Spinal cord (tissue), 10 donors: ENCODE measurements around the gene CTNNBIP1. TPM values are rescaled to one million over a fixed set of nuclear protein-coding genes. Genes with fewer than 3 reads are reported as not detected.

Experiments used
- DNase-seq, 6 donors: peaks; one replicate each; pipeline versions ENCODE4 v3.0.0 to v3.0.0-alpha.2; 2013 to 2015; ENCODE audit warnings: low spot score in 6 of 6, low read depth in 4 of 6
- H3K27ac ChIP-seq: one replicate; pipeline ENCODE4 v1.5.1; 2013; ENCODE audit warnings: low read depth, low read length, control low read depth
- H3K27me3 ChIP-seq: one replicate; pipeline ENCODE4 v1.6.1; 2013; ENCODE audit warnings: low read length; ENCODE audit not compliant: control insufficient read depth, insufficient read depth
- H3K36me3 ChIP-seq: one replicate; pipeline ENCODE4 v1.6.1; 2013; ENCODE audit warnings: low read length; ENCODE audit not compliant: control insufficient read depth, insufficient read depth
- H3K4me1 ChIP-seq: one replicate; pipeline ENCODE4 v1.6.1; 2013; ENCODE audit warnings: low read length; ENCODE audit not compliant: control insufficient read depth, insufficient read depth
- H3K4me3 ChIP-seq: one replicate; pipeline ENCODE4 v1.5.1; 2013; ENCODE audit warnings: low read depth, low read length, control low read depth
- H3K9me3 ChIP-seq: one replicate; pipeline ENCODE4 v1.6.1; 2013; ENCODE audit warnings: low read length; ENCODE audit not compliant: control insufficient read depth, insufficient read depth
- WGBS: methylation state at CpG from one replicate; pipeline ENCODE4 v1.1.5; 2013; ENCODE audit warnings: missing lambda C conversion rate; ENCODE audit not compliant: insufficient coverage; 5-methylcytosine and 5-hydroxymethylcytosine counted together
- polyA plus RNA-seq, 2 donors: library from polyadenylated mRNA; unstranded; fragments of 120-200 nt; gene quantifications; one replicate each; pipeline ENCODE4 v1.2.1, GENCODE V29; 2013; ENCODE audit not compliant: insufficient read length in 2 of 2
- total RNA-seq, 2 donors: library from RNA; depleted of rRNA in 1 of 2; stranded (reverse); fragments of 120-200 nt in 1 of 2; fragments of >200 nt in 1 of 2; gene quantifications; one replicate each; pipeline versions ENCODE4 v1.2.3 to v1.2.4, GENCODE V29; 2013 to 2014
- donor health status: healthy.

The CTNNBIP1 gene
- total and polyA plus RNA-seq, 4 donors: 30.1 to 69.5 (median 54.2) TPM

GRCh38 chr1:9907441-9907840 is 2.6 kb downstream of the CTNNBIP1 start:
- Histone ChIP-seq H3K36me3 (no peaks in the 10 kb centered on the region), H3K4me1 (peaks cover 14% of the 10 kb centered on the region), H3K9me3 (no peaks in the 10 kb centered on the region), H3K27me3 (no peaks in the 10 kb centered on the region), H3K27ac (no peak overlapping the region), H3K4me3 (no peak overlapping the region)
- 91% methylated on average over 5 of the region's 5 CpGs for WGBS
- DNase-seq: no peak

- Histone ChIP-seq H3K27ac (no peak overlapping the region), H3K27me3 (no peaks in the 10 kb centered on the region)
Observed at GRCh38 chr1:9906466-9906865, 3.6 kb downstream of the CTNNBIP1 start.

GRCh38 chr1:9905010-9905409 is 5.1 kb downstream of the CTNNBIP1 start:
- Histone ChIP-seq H3K4me3 (no peak overlapping the region), H3K4me1 (peaks cover 24% of the 10 kb centered on the region), H3K9me3 (no peaks in the 10 kb centered on the region), H3K27ac (no peak overlapping the region), H3K27me3 (no peaks in the 10 kb centered on the region), H3K36me3 (peaks cover 3% of the 10 kb centered on the region)
- DNase-seq: no peak
- WGBS: 83% methylated on average over 4 of the region's 4 CpGs

More at GRCh38 chr1:9906466-9906865, 3.6 kb downstream of the CTNNBIP1 start:
- no peak for DNase-seq
- Histone ChIP-seq H3K4me3 (no peak overlapping the region), H3K9me3 (no peaks in the 10 kb centered on the region), H3K36me3 (peaks cover 3% of the 10 kb centered on the region), H3K4me1 (peaks cover 20% of the 10 kb centered on the region)
- 88% methylated on average over 1 of the region's 2 CpGs for whole genome bisulfite sequencing

- no peak overlapping the region for H3K4me3 ChIP-seq
- no peak for DNase-seq
Observed at GRCh38 chr1:9904596-9904995, 5.5 kb downstream of the CTNNBIP1 start.

GRCh38 chr1:9903801-9904527 is 6.1 kb downstream of the CTNNBIP1 start:
- Histone ChIP-seq H3K4me3 (no peak overlapping the region), H3K27me3 (no peaks in the 10 kb centered on the region), H3K36me3 (peaks cover 3% of the 10 kb centered on the region), H3K27ac (no peak overlapping the region), H3K9me3 (no peaks in the 10 kb centered on the region), H3K4me1 (peaks cover 19% of the 10 kb centered on the region)
- no peak for DNase-seq
- WGBS: 94% methylated on average over 6 of the region's 9 CpGs

More at GRCh38 chr1:9904596-9904995, 5.5 kb downstream of the CTNNBIP1 start:
- Histone ChIP-seq H3K36me3 (peaks cover 3% of the 10 kb centered on the region), H3K9me3 (no peaks in the 10 kb centered on the region), H3K4me1 (peaks cover 24% of the 10 kb centered on the region), H3K27me3 (no peaks in the 10 kb centered on the region), H3K27ac (no peak overlapping the region)
- WGBS: 17% methylated on average over 1 of the region's 3 CpGs

- Histone ChIP-seq H3K27ac (no peak overlapping the region), H3K4me1 (peaks cover 15% of the 10 kb centered on the region), H3K9me3 (no peaks in the 10 kb centered on the region), H3K4me3 (no peak overlapping the region), H3K27me3 (no peaks in the 10 kb centered on the region), H3K36me3 (peaks cover 3% of the 10 kb centered on the region)
- no peak for DNase-seq
- 79% methylated on average over 4 of the region's 6 CpGs for WGBS
Observed at GRCh38 chr1:9902060-9902452, 8.0 kb downstream of the CTNNBIP1 start.

GRCh38 chr1:9901148-9902059 is 8.7 kb downstream of the CTNNBIP1 start:
- H3K36me3 ChIP-seq: peaks cover 3% of the 10 kb centered on the region
- peaks cover 15% of the 10 kb centered on the region for H3K4me1 ChIP-seq
- 80% methylated on average over 9 of the region's 9 CpGs for WGBS
- H3K27me3 ChIP-seq: no peaks in the 10 kb centered on the region
- no peak overlapping the region for H3K27ac ChIP-seq
- no peak overlapping the region for H3K4me3 ChIP-seq
- no peaks in the 10 kb centered on the region for H3K9me3 ChIP-seq
- no peak for DNase-seq

GRCh38 chr1:9900142-9901043 is 9.7 kb downstream of the CTNNBIP1 start:
- H3K9me3 ChIP-seq: no peaks in the 10 kb centered on the region
- H3K27me3 ChIP-seq: no peaks in the 10 kb centered on the region
- 82% methylated on average over 10 of the region's 18 CpGs for WGBS
- DNase-seq: no peak
- H3K27ac ChIP-seq: no peak overlapping the region
- peaks cover 15% of the 10 kb centered on the region for H3K4me1 ChIP-seq
- no peak overlapping the region for H3K4me3 ChIP-seq
- peaks cover 3% of the 10 kb centered on the region for H3K36me3 ChIP-seq

GRCh38 chr1:9894115-9894514 is 16.0 kb downstream of the CTNNBIP1 start:
- DNase-seq: no peak
- no peak overlapping the region for H3K27ac ChIP-seq
- no peaks in the 10 kb centered on the region for H3K9me3 ChIP-seq
- H3K36me3 ChIP-seq: peaks cover 3% of the 10 kb centered on the region
- H3K4me3 ChIP-seq: no peak overlapping the region
- no peaks in the 10 kb centered on the region for H3K27me3 ChIP-seq
- peaks cover 22% of the 10 kb centered on the region for H3K4me1 ChIP-seq
- WGBS: no CpG with 5 or more reads among the region's 3 CpGs
